NCI-H510A (cell line): ENCODE results near the gene MTMR8.

ENCODE experiments used
- DNase-seq: peaks from one replicate; lab custom pipeline; 2025; lab: John Stamatoyannopoulos, UW

The MTMR8 gene

GRCh38 chrX:64306712-64307111, 88.5 kb downstream of the MTMR8 start:
- DNase-seq, result no peak

GRCh38 chrX:64291123-64291522, 104.1 kb downstream of the MTMR8 start:
- DNase-seq, result no peak

GRCh38 chrX:64265265-64265664, 130.0 kb downstream of the MTMR8 start:
- no peak for DNase-seq

GRCh38 chrX:64230123-64230970, 164.9 kb downstream of the MTMR8 start, which contains the start of gene ASB12:
ASB12 (minus strand) TSS chrX:64230607; CDS start chrX:64225650, 4,957 bp downstream.
- no peak for DNase-seq

- no peak for DNase-seq
Measured at GRCh38 chrX:64229154-64229553, 166.1 kb downstream of the MTMR8 start.
